Loucy (cell line): ENCODE data around the gene NOL9.

Experiments used
- H2AFZ ChIP-seq: fragments of 200-600 bp; sonication (generic); 2 replicates; pipeline ENCODE4 v1.6.0; 2016; ENCODE audit warnings: antibody characterized with exemption, mild to moderate bottlenecking, low read length, moderate library complexity
- H3F3A ChIP-seq: fragments of 200-600 bp; 2 replicates; pipeline ENCODE4 v1.6.0; 2016; ENCODE audit warnings: antibody characterized with exemption, low read depth, mild to moderate bottlenecking
- H3K27me3 ChIP-seq: fragments of 200-600 bp; sonication (generic); 2 replicates; pipeline ENCODE4 v1.6.1; 2014; ENCODE audit warnings: low read length, mild to moderate bottlenecking; ENCODE audit not compliant: insufficient read depth, poor library complexity, severe bottlenecking
- H3K36me3 ChIP-seq: fragments of 200-600 bp; sonication (generic); 2 replicates; pipeline ENCODE4 v1.6.1; 2016; ENCODE audit warnings: low read length; ENCODE audit not compliant: insufficient read depth
- H3K4me1 ChIP-seq: fragments of 200-600 bp; sonication (generic); 2 replicates; pipeline ENCODE4 v1.5.1; 2014; ENCODE audit warnings: low read length, mild to moderate bottlenecking; ENCODE audit not compliant: insufficient read depth, poor library complexity, severe bottlenecking
- H3K4me2 ChIP-seq: fragments of 200-600 bp; sonication (generic); 2 replicates; pipeline ENCODE4 v1.6.0; 2014; ENCODE audit warnings: antibody characterized with exemption, low read length, low read depth, mild to moderate bottlenecking; ENCODE audit not compliant: poor library complexity, severe bottlenecking
- H3K4me3 ChIP-seq: fragments of 200-600 bp; sonication (generic); 2 replicates; pipeline ENCODE4 v1.5.1; 2014; ENCODE audit warnings: low read length, mild to moderate bottlenecking, mixed read lengths; ENCODE audit not compliant: poor library complexity, severe bottlenecking
- H3K79me2 ChIP-seq: fragments of 200-600 bp; sonication (generic); 2 replicates; pipeline ENCODE4 v1.6.1; 2014; ENCODE audit warnings: low read length; ENCODE audit not compliant: insufficient read depth
- H3K9ac ChIP-seq: fragments of 200-600 bp; sonication (generic); 2 replicates; pipeline ENCODE4 v1.6.0; 2014; ENCODE audit warnings: mild to moderate bottlenecking, low read depth, low read length, moderate library complexity; ENCODE audit not compliant: poor library complexity, severe bottlenecking
- H3K9me2 ChIP-seq: fragments of 200-600 bp; sonication (generic); replicated peaks from 2 replicates; pipeline ENCODE4 v1.6.1; 2016; ENCODE audit warnings: low read depth, low read length, mixed read lengths
- H3K9me3 ChIP-seq: fragments of 200-600 bp; sonication (generic); 2 replicates; pipeline ENCODE4 v1.6.1; 2014; ENCODE audit warnings: mild to moderate bottlenecking, antibody characterized with exemption, low read length, low read depth; ENCODE audit not compliant: insufficient read depth
- H4K20me1 ChIP-seq: fragments of 200-600 bp; sonication (generic); 2 replicates; pipeline ENCODE4 v1.6.0; 2014; ENCODE audit warnings: antibody characterized with exemption, low read length, mild to moderate bottlenecking; ENCODE audit not compliant: insufficient read depth, poor library complexity, severe bottlenecking
- CTCF ChIP-seq: fragments of 200-600 bp; sonication (generic); conservative IDR thresholded peaks from 2 replicates; pipeline ENCODE4 v1.5.1; 2014; ENCODE audit warnings: mild to moderate bottlenecking, antibody characterized with exemption, low read length
- EZH2phosphoT487 ChIP-seq: fragments of 200-600 bp; IDR thresholded peaks from 2 replicates; pipeline ENCODE4 v1.6.1; 2018; ENCODE audit warnings: antibody characterized with exemption, mild to moderate bottlenecking, moderate library complexity, borderline replicate concordance

The NOL9 gene

GRCh38 chr1:6512245-6512907 lies 41.9 kb downstream of the NOL9 start:
- Histone ChIP-seq H4K20me1 (no peaks in the 10 kb centered on the region), H3K9ac (no peak overlapping the region), H3K4me1 (no peaks in the 10 kb centered on the region), H3K27me3 (no peaks in the 10 kb centered on the region), H3K4me3 (no peak overlapping the region), H3K36me3 (no peaks in the 10 kb centered on the region), H3K4me2 (no peak overlapping the region), H3K9me3 (no peaks in the 10 kb centered on the region), H3F3A (no peaks in the 10 kb centered on the region), H3K9me2 (no peaks in the 10 kb centered on the region), H3K79me2 (no peaks in the 10 kb centered on the region), H2AFZ (no peak overlapping the region)
- TF ChIP-seq EZH2phosphoT487 (no peak), CTCF (no peak)

- no peak overlapping the region for H2AFZ ChIP-seq
- H3F3A ChIP-seq, result no peaks in the 10 kb centered on the region
- H3K9me3 ChIP-seq, result no peaks in the 10 kb centered on the region
- H4K20me1 ChIP-seq, result no peaks in the 10 kb centered on the region
- H3K27me3 ChIP-seq, result no peaks in the 10 kb centered on the region
- H3K4me2 ChIP-seq, result no peak overlapping the region
- no peaks in the 10 kb centered on the region for H3K9me2 ChIP-seq
- no peak overlapping the region for H3K9ac ChIP-seq
- no peaks in the 10 kb centered on the region for H3K4me1 ChIP-seq
- no peak for TF ChIP-seq CTCF
- no peak for TF ChIP-seq EZH2phosphoT487
- no peaks in the 10 kb centered on the region for H3K36me3 ChIP-seq
- H3K4me3 ChIP-seq, result no peak overlapping the region
- H3K79me2 ChIP-seq, result no peaks in the 10 kb centered on the region
Observed at GRCh38 chr1:6511561-6512244, 42.6 kb downstream of the NOL9 start.

GRCh38 chr1:6511056-6511455 lies 43.3 kb downstream of the NOL9 start:
- Histone ChIP-seq H3K36me3 (no peaks in the 10 kb centered on the region), H2AFZ (no peak overlapping the region), H3K79me2 (no peaks in the 10 kb centered on the region), H3K9me2 (no peaks in the 10 kb centered on the region), H3K4me3 (no peak overlapping the region), H3K27me3 (no peaks in the 10 kb centered on the region), H3K4me2 (no peak overlapping the region), H3K4me1 (no peaks in the 10 kb centered on the region), H3K9ac (no peak overlapping the region), H3K9me3 (no peaks in the 10 kb centered on the region), H3F3A (no peaks in the 10 kb centered on the region), H4K20me1 (no peaks in the 10 kb centered on the region)
- TF ChIP-seq CTCF (no peak), EZH2phosphoT487 (no peak)
